Hair follicular keratinocyte (primary cell): ENCODE data around the gene PTPRR. TPM values are rescaled to one million over a fixed set of nuclear protein-coding genes. Genes with fewer than 3 reads are reported as not detected.

Source experiments
- total RNA-seq: library from RNA; depleted of rRNA; stranded (reverse); fragments of >200 nt; gene quantifications from 2 replicates; pipeline ENCODE4 v1.2.3, GENCODE V29; 2015

Gene PTPRR
- total RNA-seq, result not detected in 2 replicates

DNA sequence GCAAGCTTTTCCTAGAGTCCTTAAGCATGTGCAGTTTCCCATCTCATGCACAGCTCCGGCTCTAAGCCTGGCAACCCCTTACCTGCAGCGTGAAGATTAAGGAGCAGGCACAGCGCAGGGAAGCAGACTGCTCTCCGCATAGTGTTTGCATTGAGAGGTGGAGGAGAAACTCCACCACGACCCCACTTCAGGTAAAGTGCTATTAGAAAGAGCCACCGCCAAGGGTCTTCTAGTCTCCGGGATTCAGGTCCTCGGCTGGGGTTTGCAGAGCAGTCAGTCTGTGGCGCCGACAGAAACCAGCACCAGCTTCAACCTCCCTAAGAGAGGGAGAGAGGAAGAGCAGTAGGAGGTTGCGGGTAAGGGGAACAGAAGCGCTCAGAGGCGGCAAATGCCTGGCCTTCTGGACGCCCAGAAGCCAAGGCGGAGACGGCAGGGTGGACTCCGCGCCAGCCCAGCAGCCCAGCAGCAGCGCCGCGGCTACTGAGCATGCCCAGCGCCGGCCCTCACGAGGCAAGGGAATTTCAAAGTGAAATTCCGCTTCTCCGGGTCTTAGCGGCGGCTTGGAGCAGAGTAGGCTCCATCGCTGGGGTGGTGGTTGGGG is at the start of gene PTPRR:
Gene PTPRR (minus strand): TSS at position 488 of the 601 bp plus-strand sequence. CDS start 348 bp downstream, at position 140.

DNA sequence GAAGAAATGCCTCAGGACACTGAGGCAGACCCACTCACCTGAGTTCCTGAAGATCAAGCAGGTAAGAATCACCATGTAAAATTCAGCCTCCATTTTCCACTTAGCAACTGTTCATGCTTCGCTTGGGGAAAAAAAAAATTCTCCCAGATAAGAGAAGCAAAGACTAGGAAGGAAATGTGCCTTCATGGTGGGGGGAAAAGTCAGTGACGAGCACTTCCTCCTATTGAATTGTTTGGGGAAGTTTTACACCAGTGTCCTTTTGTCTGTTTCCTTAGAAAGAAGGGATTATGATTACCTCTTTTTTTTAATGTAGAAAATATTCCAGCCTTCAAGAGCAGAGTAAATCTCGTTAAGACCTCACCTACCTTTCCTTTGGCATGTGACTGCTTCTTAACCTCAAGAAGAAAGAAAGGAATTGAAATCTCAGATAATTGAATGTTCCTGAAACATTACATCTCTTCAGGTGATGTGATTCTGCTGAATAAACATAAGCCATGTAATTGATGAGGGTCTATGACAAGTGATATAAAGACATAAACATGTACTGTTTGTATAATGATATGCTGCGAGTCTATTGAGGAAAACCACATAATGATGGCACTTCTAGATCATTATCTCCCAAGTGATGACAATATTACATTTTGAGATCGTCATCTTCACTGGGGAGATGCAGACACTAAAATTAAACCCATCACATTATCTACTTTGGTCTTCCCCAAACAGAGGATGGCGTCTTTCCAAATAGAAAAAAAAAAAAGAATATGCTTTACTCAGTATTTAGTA is 283.0 kb downstream of the PTPRR start, which contains the start of gene PTPRB:
Gene PTPRB (minus strand): TSS at position 127 of the 783 bp plus-strand sequence. CDS start 34 bp downstream, at position 93.

Other genes with a start within 250 kb of the PTPRR start
- gene TSPAN8, start 237.3 kb upstream of the PTPRR start, total RNA-seq, result not detected in 2 replicates